ENCODE results near the gene GPBP1L1.

Gene GPBP1L1

DNA sequence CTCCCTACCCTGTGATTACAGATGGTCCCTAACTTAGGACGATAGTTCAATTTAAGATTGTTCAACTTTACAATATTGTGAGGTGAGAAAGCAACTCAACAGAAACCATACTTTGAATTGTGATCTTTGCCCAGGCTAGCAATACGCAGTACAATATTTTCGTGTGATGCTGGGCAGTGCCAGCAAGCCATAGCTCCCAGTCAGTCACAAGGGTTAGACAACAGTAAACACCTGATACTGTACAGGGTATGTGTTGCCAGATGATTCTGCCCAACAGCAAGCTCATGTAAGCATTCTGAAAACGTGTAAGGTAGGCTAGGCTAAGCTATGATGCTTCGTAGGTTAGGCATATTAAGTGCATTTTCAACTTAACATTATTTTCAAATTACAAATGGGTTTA lies 11.9 kb downstream of the GPBP1L1 start:
- TF ChIP-seq, protein P1, sequence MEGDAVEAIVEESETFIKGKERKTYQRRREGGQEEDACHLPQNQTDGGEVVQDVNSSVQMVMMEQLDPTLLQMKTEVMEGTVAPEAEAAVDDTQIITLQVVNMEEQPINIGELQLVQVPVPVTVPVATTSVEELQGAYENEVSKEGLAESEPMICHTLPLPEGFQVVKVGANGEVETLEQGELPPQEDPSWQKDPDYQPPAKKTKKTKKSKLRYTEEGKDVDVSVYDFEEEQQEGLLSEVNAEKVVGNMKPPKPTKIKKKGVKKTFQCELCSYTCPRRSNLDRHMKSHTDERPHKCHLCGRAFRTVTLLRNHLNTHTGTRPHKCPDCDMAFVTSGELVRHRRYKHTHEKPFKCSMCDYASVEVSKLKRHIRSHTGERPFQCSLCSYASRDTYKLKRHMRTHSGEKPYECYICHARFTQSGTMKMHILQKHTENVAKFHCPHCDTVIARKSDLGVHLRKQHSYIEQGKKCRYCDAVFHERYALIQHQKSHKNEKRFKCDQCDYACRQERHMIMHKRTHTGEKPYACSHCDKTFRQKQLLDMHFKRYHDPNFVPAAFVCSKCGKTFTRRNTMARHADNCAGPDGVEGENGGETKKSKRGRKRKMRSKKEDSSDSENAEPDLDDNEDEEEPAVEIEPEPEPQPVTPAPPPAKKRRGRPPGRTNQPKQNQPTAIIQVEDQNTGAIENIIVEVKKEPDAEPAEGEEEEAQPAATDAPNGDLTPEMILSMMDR (conservative IDR thresholded peaks at IDR 0.05; ENCODE audit: low read length), result no peak
- no peak for TF ChIP-seq EZH2phosphoT487 (IDR thresholded peaks at IDR 0.05; ENCODE audit: borderline replicate concordance)
- Histone ChIP-seq H4K20me1 (ENCODE audit: insufficient read depth, low read length, poor library complexity, severe bottlenecking) (peaks cover 91% of the 10 kb centered on the region), H3K4me1 (ENCODE audit: insufficient read depth, low read length, poor library complexity, severe bottlenecking) (peaks cover 22% of the 10 kb centered on the region)

DNA sequence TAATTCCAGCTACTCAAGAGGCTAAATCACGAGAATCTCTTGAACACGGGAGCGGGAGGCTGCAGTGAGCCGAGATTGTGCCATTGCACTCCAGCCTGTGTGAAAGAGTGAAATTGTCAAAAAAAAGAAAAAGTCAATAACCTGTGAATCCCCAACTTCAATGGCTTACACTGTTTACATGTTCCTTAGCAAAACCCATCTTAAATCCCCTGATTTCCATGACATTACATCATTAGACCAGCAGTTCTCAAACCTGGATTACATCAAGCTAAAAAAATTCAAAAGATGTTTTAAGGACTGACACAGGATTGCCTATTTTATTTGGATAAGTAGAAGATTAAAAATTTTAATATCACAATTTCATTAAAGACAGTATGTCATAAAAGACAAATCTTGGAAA lies 12.4 kb downstream of the GPBP1L1 start:
- no peaks in the 10 kb centered on the region for H3F3A ChIP-seq (ENCODE audit: low read depth)
- TF ChIP-seq, protein P1 (conservative IDR thresholded peaks at IDR 0.05; ENCODE audit: low read length), result no peak
- no peak for TF ChIP-seq EZH2phosphoT487 (IDR thresholded peaks at IDR 0.05; ENCODE audit: borderline replicate concordance)
- peaks cover 17% of the 10 kb centered on the region for H3K4me1 ChIP-seq (ENCODE audit: insufficient read depth, low read length, poor library complexity, severe bottlenecking)
- H3K79me2 ChIP-seq (ENCODE audit: insufficient read depth, low read length), result peaks cover 99% of the 10 kb centered on the region
- no peak overlapping the region for H3K9ac ChIP-seq (ENCODE audit: low read depth, low read length, poor library complexity, severe bottlenecking)
- H3K27me3 ChIP-seq (ENCODE audit: insufficient read depth, low read length, poor library complexity, severe bottlenecking), result no peaks in the 10 kb centered on the region
- no peak overlapping the region for H2AFZ ChIP-seq (ENCODE audit: low read length)
- no peak overlapping the region for H3K4me3 ChIP-seq (ENCODE audit: low read length, poor library complexity, severe bottlenecking)
- no peaks in the 10 kb centered on the region for H3K9me2 ChIP-seq (replicated peaks; ENCODE audit: low read depth, low read length)
- H3K9me3 ChIP-seq (ENCODE audit: insufficient read depth, low read depth, low read length), result no peaks in the 10 kb centered on the region
- peaks cover 17% of the 10 kb centered on the region; the same call in 1 of the 2 replicates for H3K36me3 ChIP-seq (ENCODE audit: insufficient read depth, low read length)
- H4K20me1 ChIP-seq (ENCODE audit: insufficient read depth, low read length, poor library complexity, severe bottlenecking), result peaks cover 91% of the 10 kb centered on the region
- no peak overlapping the region for H3K4me2 ChIP-seq (ENCODE audit: low read depth, low read length, poor library complexity, severe bottlenecking)

More for the DNA sequence above, 11.9 kb downstream of the GPBP1L1 start:
- Histone ChIP-seq H3K9me3 (ENCODE audit: insufficient read depth, low read depth, low read length) (no peaks in the 10 kb centered on the region), H3K4me3 (ENCODE audit: low read length, poor library complexity, severe bottlenecking) (no peak overlapping the region), H3F3A (ENCODE audit: low read depth) (0 out of 2 replicates have a peak, but pooled peaks cover 1% of the 10 kb centered on the region), H3K36me3 (ENCODE audit: insufficient read depth, low read length) (peaks cover 16% of the 10 kb centered on the region; the same call in 1 of the 2 replicates), H2AFZ (ENCODE audit: low read length) (no peak overlapping the region), H3K9ac (ENCODE audit: low read depth, low read length, poor library complexity, severe bottlenecking) (no peak overlapping the region), H3K4me2 (ENCODE audit: low read depth, low read length, poor library complexity, severe bottlenecking) (no peak overlapping the region), H3K79me2 (ENCODE audit: insufficient read depth, low read length) (peaks cover 99% of the 10 kb centered on the region), H3K27me3 (ENCODE audit: insufficient read depth, low read length, poor library complexity, severe bottlenecking) (no peaks in the 10 kb centered on the region), H3K9me2 (replicated peaks; ENCODE audit: low read depth, low read length) (no peaks in the 10 kb centered on the region)

DNA sequence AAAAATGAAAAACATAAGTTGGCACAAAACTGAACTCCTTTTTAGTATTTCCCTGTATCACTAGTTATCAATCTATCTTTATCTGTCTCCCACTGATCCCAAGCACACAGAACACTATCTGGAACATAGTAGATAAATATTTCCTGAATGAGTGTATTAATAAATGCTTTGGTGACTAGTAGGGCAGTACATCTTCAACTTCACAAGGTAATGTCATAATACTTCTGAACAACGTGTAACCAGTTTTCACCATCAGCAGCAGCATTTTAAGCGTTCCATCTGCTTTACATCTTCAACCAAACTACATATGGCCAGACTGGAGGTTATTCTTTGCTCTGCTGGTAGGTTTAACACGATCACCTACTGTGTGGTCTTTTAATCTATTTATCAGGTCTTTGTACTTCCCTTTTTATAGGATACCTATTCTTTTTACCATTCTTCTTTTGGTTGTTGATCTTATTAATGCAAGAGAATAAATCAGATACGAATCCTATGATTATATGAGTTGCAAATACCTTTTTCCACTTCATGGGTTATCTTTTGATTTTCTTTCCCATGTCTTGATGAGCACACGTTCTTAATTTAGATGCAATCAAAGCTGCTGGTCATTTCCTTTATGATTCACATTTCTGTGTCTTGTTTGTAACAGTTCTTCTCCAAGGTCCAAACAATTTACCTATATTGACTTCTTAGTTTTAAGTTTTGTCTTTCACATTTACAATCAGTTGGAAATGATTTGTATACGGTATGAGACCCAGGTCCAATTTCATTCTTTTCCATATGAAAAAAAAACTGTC lies 16.3 kb downstream of the GPBP1L1 start:
- H4K20me1 ChIP-seq (ENCODE audit: insufficient read depth, low read length, poor library complexity, severe bottlenecking), result peaks cover 97% of the 10 kb centered on the region
- peaks cover 100% of the 10 kb centered on the region for H3K79me2 ChIP-seq (ENCODE audit: insufficient read depth, low read length)
- no peaks in the 10 kb centered on the region for H3K27me3 ChIP-seq (ENCODE audit: insufficient read depth, low read length, poor library complexity, severe bottlenecking)
- H3K4me2 ChIP-seq (ENCODE audit: low read depth, low read length, poor library complexity, severe bottlenecking), result no peak overlapping the region
- no peaks in the 10 kb centered on the region for H3K9me3 ChIP-seq (ENCODE audit: insufficient read depth, low read depth, low read length)
- H3K4me3 ChIP-seq (ENCODE audit: low read length, poor library complexity, severe bottlenecking), result no peak overlapping the region
- no peak overlapping the region for H2AFZ ChIP-seq (ENCODE audit: low read length)
- peaks cover 19% of the 10 kb centered on the region; the same call in 1 of the 2 replicates for H3K36me3 ChIP-seq (ENCODE audit: insufficient read depth, low read length)
- H3F3A ChIP-seq (ENCODE audit: low read depth), result no peaks in the 10 kb centered on the region
- H3K9ac ChIP-seq (ENCODE audit: low read depth, low read length, poor library complexity, severe bottlenecking), result no peak overlapping the region
- no peaks in the 10 kb centered on the region for H3K9me2 ChIP-seq (replicated peaks; ENCODE audit: low read depth, low read length)
- TF ChIP-seq, protein P1 (conservative IDR thresholded peaks at IDR 0.05; ENCODE audit: low read length), result no peak
- no peak for TF ChIP-seq EZH2phosphoT487 (IDR thresholded peaks at IDR 0.05; ENCODE audit: borderline replicate concordance)
- H3K4me1 ChIP-seq (ENCODE audit: insufficient read depth, low read length, poor library complexity, severe bottlenecking), result no peaks in the 10 kb centered on the region
